HepG2 (cell line): Measurements from ENCODE around the gene HOXA6. TPM values are rescaled to one million over a fixed set of nuclear protein-coding genes. Genes with fewer than 3 reads are reported as not detected.

Experiments
- ATAC-seq: fragments of 200-7000 bp; cut with Tn5 transposase; 3 replicates; pipeline ENCODE4 v1.9.1; 2020; ENCODE audit warnings: mild to moderate bottlenecking, moderate library complexity
- BruUV-seq: library from RNA; stranded (reverse); fragments of 400-500 nt; replicated peaks from 2 replicates; lab custom pipeline; 2021; lab: Mats Ljungman, UMichigan
- CTCF ChIA-PET: fragments of 300-600 bp; formaldehyde crosslinking; extraction: SDS; loops from one replicate; lab custom pipeline; 2021; ENCODE audit warnings: low total read pairs, inconsistent platforms, low intra/inter-chr PET ratio; lab: Yijun Ruan, JAX
- POLR2A ChIA-PET: fragments of 350-600 bp; sonication (Branson Sonifier 250); formaldehyde crosslinking; loops from one replicate; lab custom pipeline; 2020; ENCODE audit warnings: antibody characterized with exemption, inconsistent platforms; lab: Yijun Ruan, JAX
- DNase-seq: peaks from one replicate; pipeline ENCODE4 v3.0.0-alpha.2; 2015; ENCODE audit warnings: low spot score
- FAIRE-seq: peaks from 3 replicates; lab custom pipeline; 2011; peaks lifted over from hg19 to GRCh38; lab: Jason Lieb, UNC
- H2AFZ ChIP-seq: one replicate; pipeline ENCODE4 v1.6.1; 2011; ENCODE audit warnings: low read length, inconsistent platforms
- H3K27ac ChIP-seq: fragments of 300-600 bp; 3 replicates; pipeline ENCODE4 v1.8.0; 2011; ENCODE audit warnings: mixed run types, mild to moderate bottlenecking, mixed read lengths, low read length, inconsistent platforms; ENCODE audit not compliant: insufficient read depth; ENCODE audit errors: extremely low read length
- H3K27me3 ChIP-seq, 2 experiments: fragments of 200-600 bp in 1 of 2; 2 replicates in 1 of 2; 3 replicates in 1 of 2; pipeline versions ENCODE4 v1.6.0 to v1.8.0; 2011; ENCODE audit warnings: low read length in 2 of 2, mild to moderate bottlenecking in 2 of 2, moderate library complexity in 2 of 2, inconsistent platforms in 1 of 2; ENCODE audit not compliant: insufficient read depth in 2 of 2, control insufficient read depth in 1 of 2
- H3K36me3 ChIP-seq, 2 experiments: fragments of 200-600 bp in 1 of 2; replicated peaks in 1 of 2; 2 replicates in 1 of 2; 3 replicates in 1 of 2; pipeline versions ENCODE4 v1.5.1 to v1.8.0; 2011; ENCODE audit warnings: low read length in 2 of 2, inconsistent platforms in 1 of 2; ENCODE audit not compliant: insufficient read depth in 2 of 2, control insufficient read depth in 1 of 2
- H3K4me1 ChIP-seq: 2 replicates; pipeline ENCODE4 v1.5.1; 2012; ENCODE audit warnings: low read length, inconsistent platforms; ENCODE audit not compliant: insufficient read depth
- H3K4me2 ChIP-seq: 2 replicates; pipeline ENCODE4 v1.6.0; 2011; ENCODE audit warnings: low read depth, low read length, inconsistent platforms
- H3K4me3 ChIP-seq, 3 experiments: fragments of 200-600 bp in 1 of 3; sonication (generic), shearing (Covaris generic) in 1 of 3; replicated peaks in 1 of 3; 2 replicates each; pipeline ENCODE4 v1.5.1; 2011 to 2016; ENCODE audit warnings: low read length in 3 of 3, inconsistent platforms in 2 of 3, low read depth in 2 of 3, mild to moderate bottlenecking in 2 of 3, control low read depth in 1 of 3, mixed read lengths in 1 of 3; ENCODE audit not compliant: insufficient read depth in 1 of 3
- H3K79me2 ChIP-seq: one replicate; pipeline ENCODE4 v1.6.1; 2011; ENCODE audit warnings: low read length, inconsistent platforms; ENCODE audit not compliant: insufficient read depth
- H3K9ac ChIP-seq: 2 replicates; pipeline ENCODE4 v1.6.0; 2011; ENCODE audit warnings: mild to moderate bottlenecking, low read depth, low read length, inconsistent platforms; ENCODE audit not compliant: insufficient read depth
- H3K9me3 ChIP-seq: 2 replicates; pipeline ENCODE4 v1.5.1; 2012; ENCODE audit warnings: mild to moderate bottlenecking, low read length
- H4K20me1 ChIP-seq: 2 replicates; pipeline ENCODE4 v1.6.0; 2011; ENCODE audit warnings: inconsistent platforms, mild to moderate bottlenecking, low read length, moderate library complexity; ENCODE audit not compliant: insufficient read depth
- ATRX ChIP-seq: sonication (generic); formaldehyde crosslinking; IDR thresholded peaks from 2 replicates; pipeline ENCODE4 v1.4.0; 2020; ENCODE audit warnings: missing genetic modification reagents, borderline replicate concordance
- CBX2 ChIP-seq, 2 experiments: fragments of 200-600 bp in 1 of 2; sonication (generic); formaldehyde crosslinking in 1 of 2; IDR thresholded peaks; 2 replicates each; pipeline versions ENCODE4 v1.7.0 to v1.8.1; 2018 to 2022; ENCODE audit warnings: low read depth in 2 of 2, low read length in 1 of 2, mild to moderate bottlenecking in 1 of 2, missing genetic modification reagents in 1 of 2
- CHCHD3 ChIP-seq: sonication (generic); formaldehyde crosslinking; IDR thresholded peaks from 2 replicates; pipeline ENCODE4 v1.8.0; 2022; ENCODE audit warnings: mild to moderate bottlenecking, missing genetic modification reagents, moderate library complexity
- DR1 ChIP-seq: sonication (generic); formaldehyde crosslinking; IDR thresholded peaks from 2 replicates; pipeline ENCODE4 v1.8.0; 2021; ENCODE audit warnings: mild to moderate bottlenecking, missing genetic modification reagents, inconsistent platforms
- GATAD2A ChIP-seq: IDR thresholded peaks from 2 replicates; pipeline ENCODE4 v1.6.1; 2016
- HMGA1 ChIP-seq: sonication (generic); formaldehyde crosslinking; conservative IDR thresholded peaks from 2 replicates; pipeline ENCODE4 v1.4.0; 2020; ENCODE audit warnings: missing genetic modification reagents
- ISL2 ChIP-seq: sonication (generic); formaldehyde crosslinking; IDR thresholded peaks from 2 replicates; pipeline ENCODE4 v1.5.0; 2020; ENCODE audit warnings: missing genetic modification reagents
- MEIS2 ChIP-seq: sonication (generic); formaldehyde crosslinking; IDR thresholded peaks from 2 replicates; pipeline ENCODE4 v1.9.0; 2021; ENCODE audit warnings: mild to moderate bottlenecking, missing genetic modification reagents
- NR2F6 ChIP-seq, 2 experiments: IDR thresholded peaks; 2 replicates each; pipeline ENCODE4 v1.6.1; 2016; ENCODE audit warnings: antibody characterized with exemption in 1 of 2, mild to moderate bottlenecking in 1 of 2
- RNF2 ChIP-seq: fragments of 450-650 bp; conservative IDR thresholded peaks from 2 replicates; pipeline ENCODE4 v1.6.1; 2016; ENCODE audit warnings: low read depth
- SCMH1 ChIP-seq: sonication (generic); formaldehyde crosslinking; IDR thresholded peaks from 2 replicates; pipeline ENCODE4 v1.9.0; 2021; ENCODE audit warnings: missing genetic modification reagents, mild to moderate bottlenecking, borderline replicate concordance
- SRY ChIP-seq: sonication (generic); formaldehyde crosslinking; IDR thresholded peaks from 2 replicates; pipeline ENCODE4 v1.8.0; 2022; ENCODE audit warnings: mild to moderate bottlenecking, missing genetic modification reagents
- YY1 ChIP-seq: IDR thresholded peaks from 2 replicates; pipeline ENCODE4 v1.6.1; 2011; ENCODE audit warnings: low read length, low read depth, moderate library complexity, mild to moderate bottlenecking; ENCODE audit not compliant: insufficient read depth, insufficient replicate concordance
- ZNF33B ChIP-seq: sonication (generic); formaldehyde crosslinking; IDR thresholded peaks from 2 replicates; pipeline ENCODE4 v1.5.1; 2020; ENCODE audit warnings: mild to moderate bottlenecking, missing genetic modification reagents
- ZNF746 ChIP-seq: sonication (generic); formaldehyde crosslinking; IDR thresholded peaks from 2 replicates; pipeline ENCODE4 v1.8.0; 2022; ENCODE audit warnings: mild to moderate bottlenecking, missing genetic modification reagents
- WGBS: methylation state at CpG from one replicate; pipeline ENCODE4 v1.1.6; 2017; ENCODE audit warnings: low lambda C conversion rate; 5-methylcytosine and 5-hydroxymethylcytosine counted together
- in situ Hi-C: cut with HindIII; loops from 2 replicates; pipeline ENCODE4 v1.10.0; 2017; ENCODE audit warnings: low pct_unique_long_range_greater_than_20kb; ENCODE audit not compliant: extremely low pct_ligation_motif_present
- intact Hi-C: fragments of 100-400 bp; cut with micrococcal nuclease; formaldehyde crosslinking; loops from one replicate; pipeline ENCODE4 v1.10.0; 2022; ENCODE audit not compliant: unreplicated experiment
- polyA plus RNA-seq, 8 experiments: library from polyadenylated mRNA; depleted of rRNA in 3 of 8; stranded (reverse) in 7 of 8; unstranded in 1 of 8; fragments of >200 nt; fragmentation: Illumina TruSeq in 4 of 8; extraction: Trizol in 4 of 8; gene quantifications; 2 replicates each; pipeline versions ENCODE4 v1.2.1 to v1.2.3, GENCODE V29; 2011 to 2016; ENCODE audit warnings: low read depth in 4 of 8, missing spikeins in 1 of 8, mixed read lengths in 1 of 8; ENCODE audit not compliant: insufficient read depth in 1 of 8
- total RNA-seq, 5 experiments: library from RNA; depleted of rRNA; stranded (reverse); fragments of >200 nt; fragmentation: Illumina TruSeq; extraction: Trizol; gene quantifications; 2 replicates each; pipeline ENCODE4 v1.2.3, GENCODE V29; 2016; ENCODE audit warnings: low read depth in 1 of 5
- TF ChIP-seq, protein P1 (sequence below): sonication (generic); formaldehyde crosslinking; conservative IDR thresholded peaks from 2 replicates; pipeline ENCODE4 v1.4.0; 2020; ENCODE audit warnings: missing genetic modification reagents
- TF ChIP-seq, protein P2 (sequence below): sonication (generic); formaldehyde crosslinking; IDR thresholded peaks from 2 replicates; pipeline ENCODE4 v1.8.1; 2023; ENCODE audit warnings: mild to moderate bottlenecking, moderate library complexity, missing genetic modification reagents
- TF ChIP-seq, protein P3 (sequence below): sonication (generic); formaldehyde crosslinking; IDR thresholded peaks from 2 replicates; pipeline ENCODE4 v1.4.0; 2020; ENCODE audit warnings: missing genetic modification reagents, mild to moderate bottlenecking, borderline replicate concordance

Gene HOXA6
- total and polyA plus RNA-seq, 2 of the 13 experiments (the other 11 are each of a cell fraction or from before 2014, with no cell fraction given), result 1.3 to 1.5 TPM

DNA sequence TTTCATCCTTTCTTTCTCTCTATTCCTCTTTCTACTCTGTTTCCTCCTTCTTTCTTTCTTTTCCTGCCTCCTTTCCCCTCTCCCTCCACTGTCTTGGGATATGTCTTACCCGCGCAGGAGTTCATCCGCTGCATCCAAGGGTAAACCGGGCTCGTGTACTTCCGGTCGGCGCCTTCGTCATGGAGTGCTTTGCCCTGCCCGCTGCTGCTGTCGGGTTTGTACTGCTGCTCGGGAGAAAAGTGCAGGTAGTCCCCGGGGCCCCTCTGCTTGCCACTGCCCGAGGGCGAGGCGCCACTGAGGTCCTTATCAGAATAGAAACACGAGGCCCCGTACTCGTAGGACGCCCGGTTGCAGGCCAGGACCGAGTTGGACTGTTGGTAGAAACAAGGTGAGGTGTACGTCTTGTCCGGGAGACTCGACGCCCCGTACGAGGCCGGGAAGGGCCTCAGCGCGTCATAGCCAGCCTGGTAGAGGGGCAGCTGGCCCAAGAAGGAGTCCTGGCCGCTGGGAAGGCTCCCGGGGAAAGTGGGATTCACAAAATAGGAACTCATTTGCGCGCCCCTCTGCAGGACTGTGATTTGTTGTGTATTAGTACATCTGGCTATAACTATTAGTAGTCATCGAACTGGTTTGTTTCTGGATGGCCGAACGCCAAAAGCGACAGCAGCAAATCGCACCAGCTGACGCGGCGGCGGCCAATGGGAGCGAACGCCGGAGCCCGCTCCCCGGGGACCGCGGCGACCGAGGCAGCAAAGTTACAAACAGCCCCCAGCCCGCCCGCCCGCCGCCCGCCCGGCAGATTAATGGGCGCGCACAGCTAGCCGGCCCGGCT, at the start of gene HOXA6 (continued):
- TF ChIP-seq, protein P1, sequence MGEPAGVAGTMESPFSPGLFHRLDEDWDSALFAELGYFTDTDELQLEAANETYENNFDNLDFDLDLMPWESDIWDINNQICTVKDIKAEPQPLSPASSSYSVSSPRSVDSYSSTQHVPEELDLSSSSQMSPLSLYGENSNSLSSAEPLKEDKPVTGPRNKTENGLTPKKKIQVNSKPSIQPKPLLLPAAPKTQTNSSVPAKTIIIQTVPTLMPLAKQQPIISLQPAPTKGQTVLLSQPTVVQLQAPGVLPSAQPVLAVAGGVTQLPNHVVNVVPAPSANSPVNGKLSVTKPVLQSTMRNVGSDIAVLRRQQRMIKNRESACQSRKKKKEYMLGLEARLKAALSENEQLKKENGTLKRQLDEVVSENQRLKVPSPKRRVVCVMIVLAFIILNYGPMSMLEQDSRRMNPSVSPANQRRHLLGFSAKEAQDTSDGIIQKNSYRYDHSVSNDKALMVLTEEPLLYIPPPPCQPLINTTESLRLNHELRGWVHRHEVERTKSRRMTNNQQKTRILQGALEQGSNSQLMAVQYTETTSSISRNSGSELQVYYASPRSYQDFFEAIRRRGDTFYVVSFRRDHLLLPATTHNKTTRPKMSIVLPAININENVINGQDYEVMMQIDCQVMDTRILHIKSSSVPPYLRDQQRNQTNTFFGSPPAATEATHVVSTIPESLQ (CRISPR knock-in tag), result no peak
- TF ChIP-seq ATRX (CRISPR knock-in tag) (no peak), MEIS2 (CRISPR knock-in tag) (no peak), YY1 (no peak), DR1 (CRISPR knock-in tag) (no peak)

DNA sequence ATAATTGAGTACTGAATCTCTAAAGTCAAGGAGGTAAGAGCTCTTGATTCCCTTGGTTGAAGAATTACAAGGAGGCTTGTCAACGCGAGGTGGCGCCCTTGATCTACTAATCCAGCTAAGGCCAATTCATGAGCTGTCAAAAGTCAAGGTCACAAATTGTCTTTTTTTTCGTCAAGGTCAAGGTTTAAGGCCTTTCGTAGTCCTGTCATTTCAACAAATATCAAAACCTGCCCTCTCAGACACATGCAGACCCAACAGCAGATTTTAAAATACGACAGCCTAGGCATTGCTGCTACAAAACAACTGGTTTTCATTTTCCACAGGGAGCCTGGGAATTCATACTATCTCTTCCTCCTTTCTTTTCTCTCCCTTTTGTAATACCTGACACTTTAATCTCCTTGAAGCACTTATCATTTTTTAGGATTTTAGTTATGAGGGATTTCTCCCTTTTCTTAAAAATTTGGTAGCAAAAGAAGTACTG, 48.8 kb upstream of the HOXA6 start:
- H3K9me3 ChIP-seq, result no peaks in the 10 kb centered on the region
- no TSS peak for BruUV-seq
- POLR2A ChIA-PET, result interaction anchor here (1.1 kb wide), 1 partner anchor 421 kb away, joined by 4 read pairs; no protein-coding TSS in a partner anchor
- H2AFZ ChIP-seq, result no peak overlapping the region
- H3K36me3 ChIP-seq, result no peaks in the 10 kb centered on the region
- no peak overlapping the region for H3K27ac ChIP-seq
- in situ Hi-C loops (no loop called here), intact Hi-C loops (loop anchor here (1.0 to 10.0 kb wide), 5 partner anchors 380 to 824 kb away; no protein-coding TSS in a partner anchor)
- H3K9ac ChIP-seq, result no peak overlapping the region
- 2% methylated on average over 6 of the region's 6 CpGs for WGBS
- peak; percentile 54 for DNase-seq
- no peak overlapping the region for H3K4me2 ChIP-seq
- H3K4me3 ChIP-seq, result no peak overlapping the region
- no peak for ATAC-seq
- CTCF ChIA-PET, result interaction anchor here (1.2 to 2.8 kb wide), 4 partner anchors 725 to 882 kb away, joined by 4 to 22 read pairs (median 11); no protein-coding TSS in a partner anchor
- H3K27me3 ChIP-seq, result peaks cover 7 to 61% of the 10 kb centered on the region in 2 experiments
- H3K79me2 ChIP-seq, result no peaks in the 10 kb centered on the region
- FAIRE-seq, result peak; percentile 76
- H3K4me1 ChIP-seq, result peaks cover 27% of the 10 kb centered on the region
- H4K20me1 ChIP-seq, result peaks cover 3% of the 10 kb centered on the region; the same call in 1 of the 2 replicates
- TF ChIP-seq ZNF746 (CRISPR knock-in tag) (no peak), RNF2 (0 out of 2 replicates have a peak, but pooled peaks have one; percentile 43), HMGA1 (CRISPR knock-in tag) (no peak), CBX2 (IDR thresholded peaks at IDR 0.05; ENCODE audit: low read depth, low read length) (0 out of 2 replicates have a peak, but pooled peaks have one; percentile 31), CBX2 (CRISPR knock-in tag; IDR thresholded peaks at IDR 0.05; ENCODE audit: low read depth) (no peak), GATAD2A (CRISPR knock-in tag) (0 out of 2 replicates have a peak, but pooled peaks have one; percentile 37), SRY (CRISPR knock-in tag) (no peak), NR2F6 (IDR thresholded peaks at IDR 0.05) (peak; percentile 61), NR2F6 (CRISPR knock-in tag; IDR thresholded peaks at IDR 0.05) (peak; percentile 66), CHCHD3 (CRISPR knock-in tag) (no peak), ZNF33B (CRISPR knock-in tag) (no peak), ISL2 (CRISPR knock-in tag) (no peak), SCMH1 (CRISPR knock-in tag) (no peak)
- TF ChIP-seq, protein P2, sequence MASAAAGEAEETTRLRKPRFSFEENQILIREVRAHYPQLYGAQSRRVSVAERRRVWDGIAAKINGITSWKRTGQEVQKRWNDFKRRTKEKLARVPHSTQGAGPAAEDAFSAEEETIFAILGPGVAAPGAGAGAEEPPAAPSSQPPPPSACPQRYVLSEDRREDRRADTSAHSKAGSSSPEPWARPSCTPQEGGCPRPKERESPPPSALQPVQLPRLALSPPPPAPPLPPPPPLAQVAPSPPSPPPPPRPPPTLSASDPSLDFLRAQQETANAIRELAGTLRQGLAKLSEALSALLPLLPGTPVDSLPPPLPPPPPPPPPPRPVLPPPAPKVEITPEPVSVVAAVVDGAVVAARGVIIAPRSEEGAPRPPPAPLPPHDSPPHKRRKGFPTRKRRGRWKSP (CRISPR knock-in tag), result no peak
- TF ChIP-seq, protein P3, sequence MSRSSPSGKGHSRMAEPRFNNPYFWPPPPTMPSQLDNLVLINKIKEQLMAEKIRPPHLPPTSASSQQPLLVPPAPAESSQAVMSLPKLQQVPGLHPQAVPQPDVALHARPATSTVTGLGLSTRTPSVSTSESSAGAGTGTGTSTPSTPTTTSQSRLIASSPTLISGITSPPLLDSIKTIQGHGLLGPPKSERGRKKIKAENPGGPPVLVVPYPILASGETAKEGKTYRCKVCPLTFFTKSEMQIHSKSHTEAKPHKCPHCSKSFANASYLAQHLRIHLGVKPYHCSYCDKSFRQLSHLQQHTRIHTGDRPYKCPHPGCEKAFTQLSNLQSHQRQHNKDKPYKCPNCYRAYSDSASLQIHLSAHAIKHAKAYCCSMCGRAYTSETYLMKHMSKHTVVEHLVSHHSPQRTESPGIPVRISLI (CRISPR knock-in tag), result 0 out of 2 replicates have a peak, but pooled peaks have one; percentile 25
